Activated CD8-positive, alpha-beta memory T cell treated with anti-CD3 and anti-CD28 coated beads, Interleukin-2, amount 10 ng/mL, durations not matched to agents 7 days and 5 days (primary cell): ENCODE data around the gene MAT1A. TPM values are rescaled to one million over a fixed set of nuclear protein-coding genes. Genes with fewer than 3 reads are reported as not detected.

Experiments used
- ATAC-seq: fragments of 150-1000 bp; cut with Tn5 transposase; one replicate; pipeline ENCODE4 v1.10.0; 2021; ENCODE audit warnings: moderate library complexity
- CTCF ChIA-PET: fragments of 350-600 bp; sonication (Branson Sonifier 250); formaldehyde crosslinking; loops from one replicate; lab custom pipeline; 2021; ENCODE audit warnings: antibody characterized with exemption; lab: Charles Lee
- DNase-seq: peaks from one replicate; pipeline ENCODE4 v3.0.0-alpha.2; 2020
- H3K27ac Mint-ChIP-seq: one replicate; pipeline ENCODE4 v1.8.0; 2021; ENCODE audit warnings: mild to moderate bottlenecking, mixed read lengths
- H3K27me3 Mint-ChIP-seq: one replicate; pipeline ENCODE4 v1.8.0; 2021; ENCODE audit warnings: mixed read lengths
- H3K36me3 Mint-ChIP-seq: one replicate; pipeline ENCODE4 v1.8.0; 2021; ENCODE audit warnings: mild to moderate bottlenecking, mixed read lengths
- H3K4me1 Mint-ChIP-seq: one replicate; pipeline ENCODE4 v1.8.0; 2021; ENCODE audit warnings: mixed read lengths
- H3K4me3 Mint-ChIP-seq: one replicate; pipeline ENCODE4 v1.8.0; 2021; ENCODE audit warnings: mild to moderate bottlenecking, moderate library complexity, mixed read lengths
- H3K9me3 Mint-ChIP-seq: one replicate; pipeline ENCODE4 v1.8.0; 2022; ENCODE audit warnings: low read depth, mixed read lengths
- total RNA-seq, 2 experiments: library from RNA; stranded (reverse); gene quantifications; one replicate each; pipeline ENCODE4 v1.2.3, GENCODE V29; 2021

The MAT1A gene
- total RNA-seq, result not detected

DNA sequence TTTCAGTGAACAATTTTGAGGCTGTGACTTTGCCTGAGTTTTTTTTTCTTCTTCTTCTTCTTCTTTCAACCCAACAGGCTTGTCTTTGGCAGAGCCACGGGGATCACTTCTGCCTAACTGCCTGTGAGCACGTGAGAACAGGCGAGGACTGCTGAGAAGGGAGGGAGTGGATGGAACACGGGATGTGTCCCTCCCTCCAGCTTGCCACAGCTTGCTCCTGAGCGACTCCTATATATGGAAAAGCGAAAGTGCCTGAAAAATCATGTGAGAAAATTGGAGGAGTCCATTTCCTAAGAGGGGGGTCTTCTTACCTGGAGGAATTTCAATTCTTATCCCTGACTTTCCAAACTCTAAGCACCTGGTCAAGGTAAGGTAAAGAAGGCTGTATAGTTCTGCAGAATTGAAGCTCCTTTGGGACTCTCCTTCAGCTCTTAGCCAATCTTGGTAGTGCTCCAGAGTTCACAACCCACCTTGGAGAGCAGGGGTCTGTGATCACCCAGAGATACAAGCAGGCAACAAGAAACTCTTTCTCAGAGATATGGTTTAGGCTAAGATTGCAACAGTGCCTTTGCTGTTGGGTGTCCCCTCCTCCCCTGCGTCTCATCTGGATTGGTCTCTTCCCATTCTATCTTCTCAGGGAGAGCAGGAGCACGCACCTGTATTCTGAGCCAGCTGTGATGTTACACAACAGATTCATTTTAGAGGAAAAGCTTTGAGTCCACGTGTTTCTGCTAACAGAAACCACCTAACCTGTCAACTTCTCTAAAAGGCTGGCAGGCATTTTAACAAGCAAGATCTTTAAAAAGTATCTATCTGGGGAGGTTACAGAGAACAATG is at the start of gene MAT1A:
MAT1A (minus strand) TSS at position 208 of the 837 bp plus-strand sequence. CDS start 235 bp downstream, outside the sequence.
- CTCF ChIA-PET, result interaction anchor here (1.3 kb wide), 1 partner anchor 8 kb away, joined by 3 read pairs; no protein-coding TSS in a partner anchor
- Mint-ChIP-seq H3K4me1 (no peaks in the 10 kb centered on the region), H3K36me3 (no peaks in the 10 kb centered on the region), H3K27ac (no peak within 1 kb of the TSS), H3K9me3 (no peaks in the 10 kb centered on the region), H3K27me3 (peaks cover 35% of the 10 kb centered on the region), H3K4me3 (no peak within 1 kb of the TSS)
- no peak for DNase-seq
- no peak for ATAC-seq

DNA sequence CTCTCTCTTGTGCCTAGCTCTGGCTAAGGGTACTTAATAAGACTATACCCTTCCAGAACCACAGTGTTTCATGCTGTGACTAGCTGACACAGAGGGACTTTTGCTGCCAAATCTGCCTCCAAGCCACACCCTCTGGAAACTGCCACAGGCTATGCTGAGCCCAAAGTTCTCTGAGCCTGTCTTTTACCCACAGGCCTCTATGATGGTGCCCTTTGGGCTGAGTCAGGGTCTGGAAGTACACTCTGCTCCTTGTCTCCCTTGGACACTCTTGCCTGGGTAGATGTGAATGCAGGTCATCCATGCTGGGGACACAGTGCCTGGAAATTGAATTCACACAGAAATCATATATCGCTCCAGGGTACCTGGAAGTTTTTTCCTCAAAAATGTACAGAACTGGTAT is 44.5 kb upstream of the MAT1A start:
- H3K4me1 Mint-ChIP-seq, result no peaks in the 10 kb centered on the region
- CTCF ChIA-PET, result no interaction called here
- H3K4me3 Mint-ChIP-seq, result no peak overlapping the region
- no peaks in the 10 kb centered on the region for H3K9me3 Mint-ChIP-seq
- no peaks in the 10 kb centered on the region for H3K36me3 Mint-ChIP-seq
- DNase-seq (no peak), ATAC-seq (no peak)
- peaks cover 14% of the 10 kb centered on the region for H3K27me3 Mint-ChIP-seq
- no peak overlapping the region for H3K27ac Mint-ChIP-seq

DNA sequence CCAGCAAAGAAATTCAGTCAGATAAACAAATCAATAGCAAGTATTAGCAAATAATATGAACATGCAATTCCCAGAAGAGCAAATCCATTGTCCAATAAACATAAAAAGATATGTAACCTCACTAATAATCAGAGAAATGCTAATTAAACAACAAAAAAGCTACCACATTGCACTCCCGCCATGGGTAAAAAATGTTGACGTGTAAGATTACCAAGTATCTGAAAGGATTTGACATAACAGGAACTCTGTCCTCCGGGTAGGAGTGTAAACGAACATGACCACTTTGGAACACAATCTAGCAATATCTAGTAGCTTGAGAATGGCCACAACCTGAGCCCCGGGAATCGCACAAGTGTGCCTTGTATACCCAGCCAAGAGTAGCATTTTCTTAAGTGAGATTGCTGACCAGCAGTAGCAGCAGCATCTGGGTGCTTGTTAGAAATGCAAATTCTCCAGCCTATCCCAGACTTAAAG is 35.5 kb upstream of the MAT1A start:
- Mint-ChIP-seq H3K4me1 (peaks cover 2% of the 10 kb centered on the region), H3K4me3 (no peak overlapping the region), H3K27me3 (peaks cover 14% of the 10 kb centered on the region), H3K27ac (no peak overlapping the region), H3K9me3 (no peaks in the 10 kb centered on the region), H3K36me3 (no peaks in the 10 kb centered on the region)
- DNase-seq, result no peak
- CTCF ChIA-PET, result no interaction called here
- no peak for ATAC-seq

DNA sequence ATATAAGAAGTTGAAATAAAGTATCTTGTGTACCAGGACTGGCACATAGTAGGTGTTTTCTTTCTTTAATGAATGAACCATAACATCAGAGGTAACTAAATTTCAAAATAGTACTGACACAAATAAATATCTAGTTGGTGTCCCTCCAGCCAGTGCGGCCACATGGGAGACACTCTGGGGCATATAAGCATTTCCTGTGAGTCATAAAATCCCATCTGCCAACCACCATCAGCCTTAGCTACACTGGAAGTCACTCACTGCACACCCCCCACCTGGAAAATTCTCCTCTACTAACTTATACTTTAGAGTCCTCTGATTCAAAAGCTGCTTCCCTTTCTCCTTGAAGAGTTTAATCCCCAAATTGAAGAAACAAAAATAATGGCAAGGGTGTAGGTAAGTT is 34.6 kb upstream of the MAT1A start:
- ATAC-seq (no peak), DNase-seq (no peak)
- no peak overlapping the region for H3K27ac Mint-ChIP-seq
- no peak overlapping the region for H3K4me3 Mint-ChIP-seq
- CTCF ChIA-PET, result interaction anchor here (1.2 kb wide), 1 partner anchor 11 kb away, joined by 3 read pairs; no protein-coding TSS in a partner anchor
- no peaks in the 10 kb centered on the region for H3K36me3 Mint-ChIP-seq
- H3K27me3 Mint-ChIP-seq, result peaks cover 18% of the 10 kb centered on the region
- H3K9me3 Mint-ChIP-seq, result no peaks in the 10 kb centered on the region
- peaks cover 2% of the 10 kb centered on the region for H3K4me1 Mint-ChIP-seq

DNA sequence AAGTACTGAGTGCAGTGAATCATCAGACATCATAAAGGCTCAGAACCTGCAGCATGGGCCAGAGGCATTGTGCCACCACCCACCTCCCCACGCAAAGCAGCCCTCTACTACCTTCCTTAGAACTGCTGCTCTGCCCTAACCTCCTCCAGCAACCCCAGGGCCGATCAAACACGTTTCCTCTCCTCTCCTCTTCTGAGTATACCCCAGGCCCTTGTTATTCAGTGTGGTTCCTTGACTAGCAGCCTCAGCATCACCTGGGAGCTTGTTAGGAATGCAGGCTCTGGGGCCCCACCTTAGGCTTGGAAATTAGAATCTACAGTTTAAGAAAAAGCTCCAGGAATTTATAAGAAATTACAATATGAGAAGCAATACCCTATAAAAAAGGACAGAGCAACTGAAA is 33.9 kb upstream of the MAT1A start:
- peaks cover 2% of the 10 kb centered on the region for H3K4me1 Mint-ChIP-seq
- H3K36me3 Mint-ChIP-seq, result no peaks in the 10 kb centered on the region
- ATAC-seq, result no peak
- H3K27me3 Mint-ChIP-seq, result peaks cover 22% of the 10 kb centered on the region
- CTCF ChIA-PET, result interaction anchor here (1.2 kb wide), 1 partner anchor 12 kb away, joined by 3 read pairs; no protein-coding TSS in a partner anchor
- H3K9me3 Mint-ChIP-seq, result no peaks in the 10 kb centered on the region
- no peak overlapping the region for H3K27ac Mint-ChIP-seq
- no peak overlapping the region for H3K4me3 Mint-ChIP-seq
- no peak for DNase-seq

DNA sequence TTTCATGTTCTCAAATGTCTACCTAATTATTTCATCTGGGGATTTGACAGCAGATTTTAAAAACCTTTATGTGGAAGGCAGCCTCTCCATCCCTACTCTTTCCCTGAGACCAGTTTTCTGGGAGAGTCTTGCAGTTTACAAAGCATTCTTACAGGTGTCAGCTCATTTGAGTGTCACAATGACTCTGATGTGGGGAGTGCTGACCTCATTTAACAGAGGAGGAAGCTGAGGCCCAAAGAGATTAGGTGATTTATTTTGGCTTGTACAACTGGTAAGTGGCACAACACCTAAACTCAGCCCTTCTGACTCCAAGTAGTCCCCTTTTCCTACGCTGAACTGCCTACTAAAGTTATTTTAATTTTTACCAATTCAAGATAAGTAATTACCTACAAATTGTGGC is 33.3 kb upstream of the MAT1A start:
- no peak for DNase-seq
- Mint-ChIP-seq H3K4me1 (peaks cover 2% of the 10 kb centered on the region), H3K9me3 (no peaks in the 10 kb centered on the region), H3K36me3 (no peaks in the 10 kb centered on the region), H3K27me3 (peaks cover 22% of the 10 kb centered on the region), H3K4me3 (no peak overlapping the region), H3K27ac (no peak overlapping the region)
- ATAC-seq, result no peak
- CTCF ChIA-PET, result no interaction called here

DNA sequence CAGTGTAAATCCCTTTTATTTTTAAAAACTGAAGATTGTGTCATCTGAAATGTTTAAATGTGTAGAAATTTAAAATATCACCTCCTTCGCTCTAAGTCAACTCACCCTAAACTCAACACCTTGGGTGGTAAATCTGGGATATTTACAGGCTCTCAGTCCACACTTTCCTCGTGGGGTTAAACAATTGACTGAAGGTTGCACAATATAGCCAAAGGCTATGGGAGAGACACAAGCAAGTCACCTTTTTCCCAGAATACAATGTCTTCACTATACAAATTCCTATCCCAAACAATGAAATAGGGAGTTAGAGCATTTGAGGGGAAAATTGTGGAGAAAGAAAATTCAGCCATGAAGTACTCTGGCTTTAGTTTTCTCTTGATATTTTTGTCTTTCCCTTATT is 32.7 kb upstream of the MAT1A start:
- ATAC-seq (no peak), DNase-seq (no peak)
- Mint-ChIP-seq H3K4me3 (no peak overlapping the region), H3K27ac (no peak overlapping the region), H3K27me3 (peaks cover 26% of the 10 kb centered on the region), H3K4me1 (peaks cover 2% of the 10 kb centered on the region), H3K36me3 (no peaks in the 10 kb centered on the region), H3K9me3 (no peaks in the 10 kb centered on the region)
- CTCF ChIA-PET, result interaction anchor here (1.2 kb wide), 1 partner anchor 184 kb away, joined by 3 read pairs; no protein-coding TSS in a partner anchor

DNA sequence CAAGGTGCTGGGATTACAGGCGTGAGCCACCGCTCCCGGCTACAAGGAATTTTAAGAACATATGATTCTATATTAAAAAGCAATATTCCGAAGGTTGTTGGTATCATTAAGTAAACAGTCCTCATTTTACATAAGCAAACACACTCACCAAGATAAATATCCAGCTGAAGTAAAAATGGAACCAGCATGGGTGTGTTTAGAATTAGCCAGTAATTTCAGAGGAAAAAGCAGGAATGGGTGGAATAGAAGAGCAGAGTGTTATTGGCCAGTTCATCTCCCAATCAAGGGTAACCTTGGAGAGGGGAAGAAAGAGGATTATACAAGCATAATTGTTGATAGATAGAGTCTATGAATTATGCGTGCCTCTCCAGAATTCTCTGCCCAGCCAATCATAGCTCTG is 31.7 kb upstream of the MAT1A start:
- ATAC-seq, result no peak
- peaks cover 26% of the 10 kb centered on the region for H3K27me3 Mint-ChIP-seq

DNA sequence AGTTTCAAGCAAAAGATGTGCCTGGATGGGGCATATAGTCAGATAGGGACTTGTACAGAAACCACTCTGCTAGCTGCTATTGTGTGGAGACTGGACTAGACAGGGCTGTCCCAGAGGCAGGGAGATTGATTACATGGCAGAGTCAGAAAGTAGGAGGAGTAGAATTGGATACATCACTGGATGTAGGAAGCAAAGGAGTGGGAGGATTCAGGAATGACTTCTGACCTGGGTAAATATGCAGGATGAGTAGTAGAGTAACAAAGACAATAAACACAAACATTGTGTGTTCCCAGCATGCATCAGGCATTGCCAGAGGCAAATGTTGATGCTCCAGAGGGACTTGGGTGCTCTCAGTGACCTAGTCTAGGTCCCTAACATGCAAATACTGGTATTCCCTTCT is 30.9 kb upstream of the MAT1A start:
- no peaks in the 10 kb centered on the region for H3K36me3 Mint-ChIP-seq
- DNase-seq (no peak), ATAC-seq (no peak)
- H3K4me1 Mint-ChIP-seq, result peaks cover 2% of the 10 kb centered on the region
- H3K27me3 Mint-ChIP-seq, result peaks cover 26% of the 10 kb centered on the region
- CTCF ChIA-PET, result no interaction called here
- H3K9me3 Mint-ChIP-seq, result no peaks in the 10 kb centered on the region
- no peak overlapping the region for H3K27ac Mint-ChIP-seq
- no peak overlapping the region for H3K4me3 Mint-ChIP-seq

More for the DNA sequence above, 31.7 kb upstream of the MAT1A start:
- no peaks in the 10 kb centered on the region for H3K9me3 Mint-ChIP-seq
- no peak overlapping the region for H3K27ac Mint-ChIP-seq
- H3K4me1 Mint-ChIP-seq, result peaks cover 2% of the 10 kb centered on the region
- DNase-seq, result no peak
- CTCF ChIA-PET, result interaction anchor here (1.2 kb wide), 1 partner anchor 185 kb away, joined by 3 read pairs; no protein-coding TSS in a partner anchor
- H3K4me3 Mint-ChIP-seq, result no peak overlapping the region
- no peaks in the 10 kb centered on the region for H3K36me3 Mint-ChIP-seq

DNA sequence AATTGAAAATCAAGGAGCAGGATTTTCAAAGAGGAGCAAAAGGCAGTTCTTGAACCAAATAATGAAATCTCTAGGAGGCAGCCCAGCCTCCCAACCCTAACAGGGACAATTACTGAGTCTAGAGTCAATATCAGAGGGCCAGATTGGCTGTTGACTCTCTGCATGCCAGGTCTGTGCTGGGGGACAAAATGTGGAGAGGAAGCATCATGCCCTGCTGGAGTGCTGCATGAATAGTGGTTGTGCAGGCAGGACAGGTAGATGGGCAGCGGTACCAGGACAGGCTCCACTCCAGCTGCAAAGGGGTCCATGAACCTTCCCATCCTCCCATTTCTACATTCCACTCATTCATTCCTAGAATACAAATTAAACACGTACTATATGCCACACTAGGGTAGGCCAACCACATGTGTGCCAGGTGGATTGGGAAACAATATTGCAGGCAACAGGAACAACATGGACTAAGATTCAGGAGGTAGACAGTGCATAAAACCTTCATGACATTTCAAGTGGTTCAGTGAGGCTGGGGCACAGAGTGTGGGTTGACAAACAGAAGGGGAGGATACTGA is 30.4 kb upstream of the MAT1A start:
- DNase-seq (no peak), ATAC-seq (no peak)
- no peak overlapping the region for H3K4me3 Mint-ChIP-seq
- no peaks in the 10 kb centered on the region for H3K9me3 Mint-ChIP-seq
- H3K4me1 Mint-ChIP-seq, result peaks cover 2% of the 10 kb centered on the region
- no peak overlapping the region for H3K27ac Mint-ChIP-seq
- CTCF ChIA-PET, result no interaction called here
- peaks cover 22% of the 10 kb centered on the region for H3K27me3 Mint-ChIP-seq
- no peaks in the 10 kb centered on the region for H3K36me3 Mint-ChIP-seq

DNA sequence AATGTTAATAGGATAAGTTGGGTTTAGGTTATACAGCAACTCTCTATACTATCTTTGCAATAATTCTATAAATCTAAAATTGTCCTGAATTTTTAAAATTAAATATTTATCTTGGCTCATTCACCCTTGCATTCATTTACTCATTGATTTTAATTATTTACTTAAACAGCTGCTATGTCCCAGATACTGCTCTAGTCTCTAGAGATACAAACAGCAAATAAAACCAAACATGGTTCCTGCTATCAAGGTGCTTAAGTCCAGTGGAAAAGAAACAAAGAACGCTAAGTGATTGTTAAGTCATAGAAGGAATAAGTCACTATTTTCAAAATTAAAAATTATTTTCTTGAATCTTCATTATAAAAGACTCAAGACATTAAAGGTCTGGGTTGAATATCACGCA is 29.9 kb upstream of the MAT1A start:
- Mint-ChIP-seq H3K27ac (no peak overlapping the region), H3K9me3 (no peaks in the 10 kb centered on the region), H3K36me3 (no peaks in the 10 kb centered on the region), H3K27me3 (peaks cover 20% of the 10 kb centered on the region), H3K4me1 (peaks cover 1% of the 10 kb centered on the region), H3K4me3 (no peak overlapping the region)
- no peak for ATAC-seq
- CTCF ChIA-PET, result no interaction called here
- DNase-seq, result no peak

DNA sequence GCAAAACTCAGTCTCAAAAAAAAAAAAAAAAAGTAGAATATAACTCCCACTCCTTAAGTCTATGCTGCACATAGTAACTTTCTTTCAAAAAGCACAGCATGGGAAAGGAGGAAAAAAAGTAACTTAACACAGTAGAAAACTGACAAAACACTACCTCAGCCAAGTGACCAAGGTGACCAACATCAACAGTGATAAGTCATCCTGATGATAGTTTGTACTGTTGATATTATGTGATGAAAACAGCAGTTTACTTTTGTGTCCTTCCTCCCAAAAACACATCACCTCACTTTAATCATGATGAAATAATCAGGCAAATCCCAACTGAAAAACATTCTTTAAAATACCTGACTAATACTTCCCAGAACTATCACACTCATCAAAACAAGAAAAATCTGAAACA is 29.3 kb upstream of the MAT1A start:
- H3K27me3 Mint-ChIP-seq, result peaks cover 20% of the 10 kb centered on the region
- no peak for DNase-seq
- H3K4me1 Mint-ChIP-seq, result no peaks in the 10 kb centered on the region
- H3K4me3 Mint-ChIP-seq, result no peak overlapping the region
- CTCF ChIA-PET, result no interaction called here
- no peaks in the 10 kb centered on the region for H3K36me3 Mint-ChIP-seq
- no peak for ATAC-seq
- no peaks in the 10 kb centered on the region for H3K9me3 Mint-ChIP-seq
- no peak overlapping the region for H3K27ac Mint-ChIP-seq

DNA sequence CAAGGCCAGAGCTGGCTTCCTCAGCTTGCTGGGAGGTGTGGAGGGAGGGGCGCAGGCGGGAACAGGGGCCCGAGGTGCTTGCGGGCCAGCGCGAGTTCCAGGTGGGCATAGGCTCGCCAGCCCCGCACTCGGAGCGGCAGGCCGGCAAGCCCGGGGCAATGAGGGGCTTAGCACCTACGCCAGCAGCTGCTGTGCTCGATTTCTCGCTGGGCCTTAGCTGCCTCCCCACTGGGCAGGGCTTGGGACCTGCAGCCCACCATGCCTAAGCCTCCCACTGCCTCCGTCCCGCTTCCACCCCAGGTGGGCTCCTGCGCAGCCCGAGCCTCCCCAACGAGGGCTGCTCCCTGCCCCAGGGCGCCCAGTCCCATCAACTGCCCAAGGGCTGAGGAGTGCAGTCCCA is 25.9 kb upstream of the MAT1A start:
- no peaks in the 10 kb centered on the region for H3K4me1 Mint-ChIP-seq
- CTCF ChIA-PET, result no interaction called here
- H3K27me3 Mint-ChIP-seq, result peaks cover 15% of the 10 kb centered on the region
- ATAC-seq, result no peak
- no peaks in the 10 kb centered on the region for H3K9me3 Mint-ChIP-seq
- DNase-seq, result no peak
- H3K36me3 Mint-ChIP-seq, result no peaks in the 10 kb centered on the region
- no peak overlapping the region for H3K27ac Mint-ChIP-seq
- no peak overlapping the region for H3K4me3 Mint-ChIP-seq

DNA sequence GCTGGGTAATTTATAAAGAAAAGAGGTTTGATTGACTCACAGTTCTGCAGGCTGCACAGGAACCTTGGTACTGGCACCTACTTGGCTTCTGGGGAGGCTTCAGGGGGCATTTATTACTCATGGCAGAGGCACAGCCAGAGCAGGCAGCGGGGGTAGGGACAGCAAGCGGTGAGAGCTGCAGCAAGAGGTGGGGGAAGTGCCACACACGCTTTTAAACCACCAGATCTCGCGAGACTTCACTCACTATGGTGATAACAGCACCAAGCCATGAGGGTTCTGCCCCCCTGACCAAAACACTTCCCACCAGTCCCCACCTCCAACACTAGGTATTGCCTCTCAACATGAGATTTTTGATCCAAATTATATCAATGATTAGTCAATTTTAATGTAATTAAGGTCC is 24.1 kb upstream of the MAT1A start:
- DNase-seq (no peak), ATAC-seq (no peak)
- CTCF ChIA-PET, result no interaction called here
- H3K27me3 Mint-ChIP-seq, result peaks cover 3% of the 10 kb centered on the region
- H3K4me3 Mint-ChIP-seq, result no peak overlapping the region
- H3K9me3 Mint-ChIP-seq, result no peaks in the 10 kb centered on the region
- H3K36me3 Mint-ChIP-seq, result no peaks in the 10 kb centered on the region
- no peaks in the 10 kb centered on the region for H3K4me1 Mint-ChIP-seq
- H3K27ac Mint-ChIP-seq, result no peak overlapping the region
